Gastrocnemius medialis (tissue), 4 donors: Measurements from ENCODE around the gene PDE1C. TPM values are rescaled to one million over a fixed set of nuclear protein-coding genes. Genes with fewer than 3 reads are reported as not detected.

Source experiments
- ATAC-seq, 2 donors: fragments of 150-250 bp; one replicate each; pipeline ENCODE4 v1.9.1; 2016
- DNase-seq, 2 donors: peaks; one replicate each; pipeline ENCODE4 v3.0.0-alpha.2; 2019
- H3K27ac ChIP-seq, 4 donors: fragments of 200-600 bp; sonication (generic); 1 replicate in 1 of 4; 2 replicates in 3 of 4; pipeline ENCODE4 v1.5.1; 2016 to 2018; ENCODE audit warnings: mild to moderate bottlenecking in 2 of 4, moderate library complexity in 1 of 4
- H3K27me3 ChIP-seq, 3 donors: fragments of 200-600 bp; sonication (generic) in 2 of 3; 1 replicate in 1 of 3; 2 replicates in 2 of 3; pipeline versions ENCODE4 v1.5.1 to v1.6.0; 2016 to 2019; ENCODE audit warnings: mild to moderate bottlenecking in 1 of 3, moderate library complexity in 1 of 3
- H3K36me3 ChIP-seq, 2 donors: fragments of 200-600 bp; sonication (generic) in 1 of 2; one replicate each; pipeline ENCODE4 v1.5.1; 2017 to 2018
- H3K4me1 ChIP-seq, 2 donors: fragments of 200-600 bp; sonication (generic) in 1 of 2; one replicate each; pipeline ENCODE4 v1.5.1; 2016 to 2017; ENCODE audit warnings: mild to moderate bottlenecking in 2 of 2
- H3K4me3 ChIP-seq, 4 donors: fragments of 200-600 bp; sonication (generic) in 3 of 4; 1 replicate in 1 of 4; 2 replicates in 3 of 4; pipeline ENCODE4 v1.5.1; 2016 to 2019; ENCODE audit warnings: mild to moderate bottlenecking in 2 of 4
- H3K9me3 ChIP-seq, 3 donors: fragments of 200-600 bp; sonication (generic) in 2 of 3; 1 replicate in 1 of 3; 2 replicates in 2 of 3; pipeline ENCODE4 v1.5.1; 2016 to 2019
- POLR2A ChIP-seq, 2 donors: fragments of 450-650 bp; IDR thresholded peaks; one replicate each; pipeline ENCODE4 v1.6.1; 2017; ENCODE audit warnings: antibody characterized with exemption in 2 of 2, mild to moderate bottlenecking in 2 of 2, moderate library complexity in 2 of 2
- in situ Hi-C, 4 donors: fragments of 200-750 bp; cut with MboI; loops; one replicate each; pipeline versions ENCODE4 v1.15.0 to v1.8.0; 2017; ENCODE audit warnings: low sequenced_read_pairs in 4 of 4
- intact Hi-C: fragments of 100-400 bp; cut with DNase I; formaldehyde crosslinking; loops from one replicate; pipeline ENCODE4 v1.15.1; 2023; ENCODE audit warnings: low total_unique reads
- total RNA-seq, 4 donors: library from RNA; depleted of rRNA; stranded (reverse); fragments of >200 nt; gene quantifications; one replicate each; pipeline versions ENCODE4 v1.1.0 to v1.2.3, GENCODE V29; 2016
- TF ChIP-seq, protein P1 (sequence below), 5 experiments: fragments of 450-650 bp in 3 of 5; fragments of 200-600 bp in 2 of 5; sonication (generic) in 2 of 5; IDR thresholded peaks in 4 of 5; conservative IDR thresholded peaks in 1 of 5; 1 replicate in 4 of 5; 2 replicates in 1 of 5; pipeline ENCODE4 v1.5.1; 2016 to 2019; ENCODE audit warnings: antibody characterized with exemption in 5 of 5, mild to moderate bottlenecking in 3 of 5, moderate library complexity in 3 of 5

Gene PDE1C
- total RNA-seq, 4 donors from 2014 or later: 0.46 to 1.2 (median 0.67) TPM

DNA sequence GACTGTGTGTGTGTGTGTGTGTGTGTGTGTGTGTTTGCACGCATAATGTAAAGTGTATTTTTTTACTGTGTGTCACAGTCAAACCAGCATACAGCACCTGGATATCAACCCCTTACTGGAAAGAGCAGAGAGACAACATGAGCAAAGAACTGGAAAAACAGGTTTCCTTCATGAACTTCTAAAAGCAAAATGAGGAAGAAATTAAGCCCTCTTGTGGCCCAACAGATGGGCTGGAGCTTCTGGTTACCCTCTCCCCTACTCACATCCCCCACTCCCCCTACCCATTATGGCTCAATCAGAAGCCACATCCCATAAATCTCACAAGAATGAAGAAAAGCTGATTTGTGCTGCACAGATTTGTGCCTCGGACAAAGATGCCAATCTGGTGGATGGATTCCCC, 36.2 kb downstream of the PDE1C start:
- no peak for DNase-seq
- no peak for ATAC-seq
- H3K4me3 ChIP-seq: no peak overlapping the region
- in situ Hi-C loops (no loop called here), intact Hi-C loops (no loop called here)
- no peaks in the 10 kb centered on the region for H3K4me1 ChIP-seq
- no peaks in the 10 kb centered on the region for H3K27me3 ChIP-seq
- TF ChIP-seq POLR2A (IDR thresholded peaks at IDR 0.05): no peak
- TF ChIP-seq, protein P1, sequence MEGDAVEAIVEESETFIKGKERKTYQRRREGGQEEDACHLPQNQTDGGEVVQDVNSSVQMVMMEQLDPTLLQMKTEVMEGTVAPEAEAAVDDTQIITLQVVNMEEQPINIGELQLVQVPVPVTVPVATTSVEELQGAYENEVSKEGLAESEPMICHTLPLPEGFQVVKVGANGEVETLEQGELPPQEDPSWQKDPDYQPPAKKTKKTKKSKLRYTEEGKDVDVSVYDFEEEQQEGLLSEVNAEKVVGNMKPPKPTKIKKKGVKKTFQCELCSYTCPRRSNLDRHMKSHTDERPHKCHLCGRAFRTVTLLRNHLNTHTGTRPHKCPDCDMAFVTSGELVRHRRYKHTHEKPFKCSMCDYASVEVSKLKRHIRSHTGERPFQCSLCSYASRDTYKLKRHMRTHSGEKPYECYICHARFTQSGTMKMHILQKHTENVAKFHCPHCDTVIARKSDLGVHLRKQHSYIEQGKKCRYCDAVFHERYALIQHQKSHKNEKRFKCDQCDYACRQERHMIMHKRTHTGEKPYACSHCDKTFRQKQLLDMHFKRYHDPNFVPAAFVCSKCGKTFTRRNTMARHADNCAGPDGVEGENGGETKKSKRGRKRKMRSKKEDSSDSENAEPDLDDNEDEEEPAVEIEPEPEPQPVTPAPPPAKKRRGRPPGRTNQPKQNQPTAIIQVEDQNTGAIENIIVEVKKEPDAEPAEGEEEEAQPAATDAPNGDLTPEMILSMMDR (IDR thresholded peaks at IDR 0.05 in 4 of 5, conservative IDR thresholded peaks at IDR 0.05 in 1 of 5): no peak
- no peaks in the 10 kb centered on the region for H3K36me3 ChIP-seq
- H3K27ac ChIP-seq: no peak overlapping the region
- H3K9me3 ChIP-seq: no peaks in the 10 kb centered on the region

GRCh38 chr7:32033006-32033405, 37.2 kb downstream of the PDE1C start:
- H3K4me1 ChIP-seq: no peaks in the 10 kb centered on the region
- DNase-seq (no peak), ATAC-seq (no peak)
- H3K9me3 ChIP-seq: no peaks in the 10 kb centered on the region
- H3K4me3 ChIP-seq: no peak overlapping the region
- no peak for TF ChIP-seq POLR2A (IDR thresholded peaks at IDR 0.05)
- TF ChIP-seq, protein P1 (IDR thresholded peaks at IDR 0.05 in 4 of 5, conservative IDR thresholded peaks at IDR 0.05 in 1 of 5): no peak
- no peaks in the 10 kb centered on the region for H3K36me3 ChIP-seq
- in situ Hi-C loops: no loop called here
- H3K27ac ChIP-seq: no peak overlapping the region
- no peaks in the 10 kb centered on the region for H3K27me3 ChIP-seq
- intact Hi-C loops: no loop called here

GRCh38 chr7:32032211-32032610, 38.0 kb downstream of the PDE1C start:
- no peaks in the 10 kb centered on the region for H3K4me1 ChIP-seq
- no peaks in the 10 kb centered on the region for H3K9me3 ChIP-seq
- no peak overlapping the region for H3K27ac ChIP-seq
- H3K4me3 ChIP-seq: no peak overlapping the region
- ATAC-seq (no peak), DNase-seq (no peak)
- no peaks in the 10 kb centered on the region for H3K36me3 ChIP-seq
- intact Hi-C loops (no loop called here), in situ Hi-C loops (no loop called here)
- no peaks in the 10 kb centered on the region for H3K27me3 ChIP-seq
- TF ChIP-seq, protein P1 (IDR thresholded peaks at IDR 0.05 in 4 of 5, conservative IDR thresholded peaks at IDR 0.05 in 1 of 5): no peak
- no peak for TF ChIP-seq POLR2A (IDR thresholded peaks at IDR 0.05)

DNA sequence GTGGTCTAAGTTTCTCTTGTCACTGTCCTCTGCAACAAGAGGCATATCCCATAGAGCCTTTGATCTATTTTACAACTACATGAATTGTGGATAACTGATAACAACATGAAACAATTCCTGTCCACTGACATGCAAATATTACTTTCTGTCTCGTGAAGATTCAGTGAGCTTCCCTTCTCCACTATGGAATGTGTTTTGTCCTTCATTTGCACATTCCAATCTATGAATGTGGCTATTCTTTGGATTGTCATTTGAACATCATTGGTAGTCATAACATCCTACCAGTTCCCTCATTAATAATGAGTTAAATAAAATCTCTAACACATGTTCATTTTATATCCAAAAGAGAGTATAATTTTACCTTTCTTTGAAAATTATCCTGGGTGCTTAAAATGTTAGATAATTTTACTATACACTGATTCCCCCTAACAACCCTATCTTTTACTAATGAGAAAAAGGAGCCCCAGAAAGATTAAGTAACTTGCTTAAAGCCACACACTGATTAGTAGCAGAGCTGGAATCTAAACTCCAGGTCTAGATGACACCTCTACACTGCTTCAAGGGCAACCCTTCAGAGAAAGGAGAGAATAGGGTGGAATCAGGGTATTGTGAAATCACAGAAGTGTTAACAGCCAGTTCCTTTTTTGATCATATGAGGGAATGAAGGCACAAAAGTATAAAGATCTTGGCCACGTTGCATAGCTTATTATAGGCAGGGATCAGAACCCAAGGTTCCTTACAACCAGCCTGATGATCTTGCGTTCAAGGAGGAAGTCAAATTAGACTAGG, 39.1 kb downstream of the PDE1C start:
- Histone ChIP-seq H3K36me3 (no peaks in the 10 kb centered on the region), H3K4me1 (no peaks in the 10 kb centered on the region), H3K27me3 (no peaks in the 10 kb centered on the region), H3K4me3 (no peak overlapping the region), H3K9me3 (no peaks in the 10 kb centered on the region), H3K27ac (no peak overlapping the region)
- intact Hi-C loops (no loop called here), in situ Hi-C loops (no loop called here)
- DNase-seq: no peak
- TF ChIP-seq POLR2A (IDR thresholded peaks at IDR 0.05): no peak
- ATAC-seq: no peak

- Histone ChIP-seq H3K9me3 (no peaks in the 10 kb centered on the region), H3K4me1 (no peaks in the 10 kb centered on the region), H3K4me3 (no peak overlapping the region), H3K36me3 (no peaks in the 10 kb centered on the region), H3K27me3 (no peaks in the 10 kb centered on the region), H3K27ac (no peak overlapping the region)
- no peak for TF ChIP-seq POLR2A (IDR thresholded peaks at IDR 0.05)
- TF ChIP-seq, protein P1 (IDR thresholded peaks at IDR 0.05 in 4 of 5, conservative IDR thresholded peaks at IDR 0.05 in 1 of 5): no peak
- intact Hi-C loops: no loop called here
- in situ Hi-C loops: no loop called here
- DNase-seq (no peak), ATAC-seq (no peak)
These were observed 44.2 kb downstream of the PDE1C start for GRCh38 chr7:32026083-32026425.
